NCI-H2196 treated with DMSO at 0.1 percent for 48 hours (cell line): ENCODE measurements around the gene LRRC41.
"Not testable (repeated sequence)": the region's sequence is repeated elsewhere in the genome, so short reads cannot be mapped to it uniquely, and the experiment has no call there.

Source experiments
- DNase-seq: peaks from one replicate; lab custom pipeline; 2025; ENCODE audit not compliant: unreplicated experiment; lab: John Stamatoyannopoulos, UW

Gene LRRC41

DNA sequence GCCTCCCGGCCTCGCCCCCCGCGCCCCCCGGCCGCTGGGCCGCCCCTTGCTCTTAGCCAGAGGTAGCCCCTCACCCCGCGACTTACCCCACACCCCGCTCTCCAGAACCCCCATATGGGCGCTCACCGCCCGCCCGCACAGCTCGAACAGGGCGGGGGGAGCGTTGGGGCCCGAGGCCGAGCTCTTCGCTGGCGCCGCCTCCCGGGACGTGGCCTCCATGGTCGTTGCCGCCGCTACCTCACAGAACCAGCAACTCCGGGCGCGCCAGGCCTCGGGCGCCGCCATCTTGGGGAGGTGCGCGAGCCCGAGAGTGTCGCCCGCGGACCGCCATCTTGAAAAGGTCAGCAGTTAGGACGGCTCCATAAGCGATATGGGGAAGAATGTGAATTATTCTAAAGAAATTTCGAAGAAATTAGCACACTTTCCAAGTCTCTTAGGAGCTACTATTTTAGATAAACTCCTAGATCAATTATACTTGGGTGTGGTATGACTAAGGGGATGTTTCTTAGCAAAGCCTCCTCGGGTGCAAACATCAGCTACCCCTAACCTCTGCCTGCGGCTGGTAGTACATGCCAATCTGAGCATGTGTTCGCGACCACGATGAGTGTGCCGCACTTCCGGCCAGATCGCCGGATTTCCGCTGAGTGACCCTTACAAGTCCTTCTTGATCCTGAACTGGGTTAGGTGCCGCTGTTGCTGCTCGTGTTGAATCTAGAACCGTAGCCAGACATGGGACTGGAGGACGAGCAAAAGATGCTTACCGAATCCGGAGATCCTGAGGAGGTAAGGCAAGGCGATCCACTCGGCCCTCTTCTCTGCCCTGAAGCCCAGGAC is at the start of gene LRRC41, which contains the start of gene UQCRH:
Gene LRRC41, minus strand, starts transcription at position 579 of the 834 bp plus-strand sequence. Its CDS starts 294 bp downstream, at position 285.
Gene UQCRH, plus strand, starts transcription at position 661 of the 834 bp plus-strand sequence. Its CDS starts 69 bp downstream, at position 730.
- peak; percentile 93 for DNase-seq

DNA sequence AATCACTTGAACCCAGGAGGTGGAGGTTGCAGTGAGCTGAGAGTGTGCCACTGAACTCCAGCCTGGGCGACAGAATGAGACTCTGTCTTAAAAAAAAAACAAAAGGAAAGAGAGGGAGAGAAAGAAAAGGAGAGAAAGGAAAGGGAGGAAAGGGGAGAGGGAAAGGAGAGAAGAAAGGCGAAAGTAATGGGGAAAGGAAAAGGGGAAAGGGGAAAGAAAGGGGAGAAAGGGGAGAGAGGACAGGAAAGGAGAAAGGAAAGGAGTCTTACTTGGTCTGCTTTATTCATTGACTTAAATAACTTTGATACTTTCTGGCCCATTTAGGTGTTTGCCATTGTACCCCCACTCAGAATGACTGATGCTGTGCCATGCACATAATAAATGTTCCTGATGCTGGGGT is 48.9 kb upstream of the LRRC41 start:
- DNase-seq, result no peak

GRCh38 chr1:46345281-46345680 is 41.9 kb upstream of the LRRC41 start:
- DNase-seq, result no peak

DNA sequence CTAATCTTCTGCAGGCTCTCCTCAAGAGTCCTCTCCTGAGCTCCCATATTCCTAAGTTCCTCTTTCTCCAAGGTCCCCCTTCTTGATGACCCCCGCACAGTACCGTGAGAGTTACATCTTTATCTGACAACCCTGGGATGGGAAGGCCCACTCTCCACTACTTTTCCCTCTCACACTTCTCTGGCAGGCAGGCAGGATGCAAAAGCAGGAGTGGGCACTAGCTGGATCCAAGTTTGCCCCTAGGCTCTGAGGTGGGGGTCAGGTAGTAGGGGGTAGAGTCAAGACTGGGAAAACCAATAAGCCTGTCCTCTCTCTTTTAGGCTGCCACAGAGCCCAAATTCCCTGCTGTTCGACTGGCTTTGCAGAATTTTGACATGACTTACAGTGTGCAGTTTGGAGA is 41.1 kb upstream of the LRRC41 start:
- DNase-seq, result no peak

DNA sequence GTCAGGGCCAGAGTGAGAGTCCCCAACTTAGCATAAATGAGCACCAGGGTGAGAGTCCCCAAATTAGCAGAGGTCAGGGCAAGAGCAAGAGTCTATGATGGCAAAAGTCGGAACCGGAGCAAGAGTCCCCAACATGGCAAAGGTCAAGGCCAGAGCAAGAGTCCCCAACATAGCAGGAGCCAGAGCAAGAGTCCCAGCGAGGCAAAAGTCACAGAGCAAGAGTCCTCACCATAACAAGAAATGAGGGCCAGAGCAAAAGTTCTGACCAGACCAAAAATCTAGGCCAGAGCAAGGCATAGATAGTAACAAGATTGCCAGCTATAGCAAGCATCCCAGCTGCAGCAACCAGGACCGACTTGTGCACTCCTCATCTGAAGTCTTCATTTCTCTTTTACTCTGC is 40.3 kb upstream of the LRRC41 start:
- DNase-seq, result no peak

GRCh38 chr1:46343351-46343695 is 39.9 kb upstream of the LRRC41 start:
- DNase-seq, result no peak

DNA sequence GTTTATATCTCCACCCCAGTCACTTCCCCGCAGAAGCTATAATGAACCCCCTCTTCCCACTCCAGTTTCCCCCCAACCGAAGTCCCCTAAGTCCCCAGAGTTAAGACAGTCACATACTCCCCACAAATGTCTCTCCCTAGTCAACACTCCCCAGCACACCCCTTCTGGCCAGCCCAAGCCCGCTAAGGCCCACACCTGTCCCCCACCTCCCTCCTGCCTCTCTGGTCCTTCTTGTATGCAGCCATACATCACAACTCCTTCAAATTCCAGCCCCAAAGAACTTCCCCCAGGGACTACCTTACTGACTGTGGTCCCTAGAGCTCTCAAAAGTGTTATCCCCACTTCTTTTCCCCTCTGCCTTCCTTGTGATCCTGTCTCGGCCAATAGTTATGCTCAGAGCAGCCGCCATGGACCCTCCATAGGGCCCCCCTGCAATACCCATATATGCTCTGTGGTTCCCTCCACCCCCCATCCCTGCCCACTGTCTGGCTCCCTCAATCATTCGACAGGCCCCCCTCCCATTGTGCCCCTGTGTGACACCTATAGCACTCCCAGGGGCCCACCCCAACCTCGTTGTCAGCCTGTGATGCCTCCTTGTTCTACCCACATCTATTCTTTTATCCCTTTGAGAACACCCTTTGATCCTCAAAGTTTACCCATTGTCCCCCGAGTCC is 39.4 kb upstream of the LRRC41 start:
- DNase-seq, result no peak

DNA sequence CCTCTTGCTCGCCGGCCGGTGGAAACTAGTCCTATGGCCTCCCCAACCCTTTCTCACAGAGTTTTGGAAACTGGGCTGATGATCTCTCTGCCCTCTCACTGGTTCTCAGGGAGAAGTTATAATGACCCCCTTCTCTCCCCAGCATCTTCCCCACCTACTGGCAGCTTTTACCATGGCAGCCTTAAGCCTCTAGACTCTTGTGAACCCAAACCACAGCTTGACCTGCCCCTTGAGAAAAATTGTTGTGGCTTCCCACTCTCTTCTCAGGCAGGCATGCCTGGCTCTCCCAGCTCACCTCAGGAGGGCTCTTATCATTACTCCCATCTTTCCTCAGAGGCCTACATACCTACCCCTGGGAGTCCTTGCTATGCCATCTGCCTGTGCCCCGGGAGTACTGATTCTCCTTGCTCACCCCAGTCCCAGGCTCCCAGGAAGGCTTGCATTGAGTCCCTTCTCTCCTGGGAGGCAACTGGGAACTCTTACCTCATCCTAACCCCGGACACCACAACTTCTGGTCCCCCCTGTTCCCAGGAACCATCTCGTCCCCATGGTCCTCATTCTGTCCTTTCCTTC is 38.8 kb upstream of the LRRC41 start:
- DNase-seq, result no peak

DNA sequence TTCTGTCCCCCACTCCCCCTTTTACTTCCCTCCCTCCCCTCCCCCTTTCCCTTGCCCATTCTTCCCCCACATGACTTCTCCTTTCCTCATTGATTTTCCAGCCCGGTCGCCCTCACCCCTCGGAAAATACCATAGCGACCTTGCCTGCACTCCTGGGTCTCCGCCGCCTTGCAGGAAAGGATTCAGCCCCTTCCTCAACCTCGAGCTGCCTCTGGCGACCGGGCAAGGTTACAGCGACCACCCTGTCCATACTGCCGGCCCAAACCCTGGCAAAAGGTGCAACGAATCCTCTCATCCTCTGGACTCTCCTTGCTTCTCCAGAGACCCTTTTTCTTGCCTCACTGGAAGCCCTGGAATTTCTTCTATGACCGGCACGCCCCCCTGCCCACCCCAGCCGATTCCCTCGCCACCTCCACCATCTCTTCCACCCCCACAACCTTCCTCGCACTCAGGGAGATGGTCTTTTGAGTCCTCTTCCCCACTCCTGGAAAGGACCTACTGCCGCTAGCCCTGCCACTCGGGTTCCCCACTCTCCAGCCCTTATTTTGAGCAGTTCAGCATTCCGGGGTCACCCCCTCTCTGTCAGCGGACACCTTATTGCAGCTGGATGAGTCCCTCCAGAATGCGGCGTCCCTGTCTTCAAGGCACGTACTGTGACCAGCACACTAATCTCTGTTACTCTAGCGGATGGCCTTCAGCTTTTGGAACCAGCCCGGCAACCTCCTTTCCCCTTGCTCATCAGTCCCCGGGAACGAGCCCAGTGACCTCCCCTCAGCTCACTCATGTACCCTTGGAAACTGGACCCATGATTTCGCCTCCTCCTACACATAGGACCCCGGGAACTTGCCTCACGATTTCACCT is 38.0 kb upstream of the LRRC41 start:
- DNase-seq, result no peak

DNA sequence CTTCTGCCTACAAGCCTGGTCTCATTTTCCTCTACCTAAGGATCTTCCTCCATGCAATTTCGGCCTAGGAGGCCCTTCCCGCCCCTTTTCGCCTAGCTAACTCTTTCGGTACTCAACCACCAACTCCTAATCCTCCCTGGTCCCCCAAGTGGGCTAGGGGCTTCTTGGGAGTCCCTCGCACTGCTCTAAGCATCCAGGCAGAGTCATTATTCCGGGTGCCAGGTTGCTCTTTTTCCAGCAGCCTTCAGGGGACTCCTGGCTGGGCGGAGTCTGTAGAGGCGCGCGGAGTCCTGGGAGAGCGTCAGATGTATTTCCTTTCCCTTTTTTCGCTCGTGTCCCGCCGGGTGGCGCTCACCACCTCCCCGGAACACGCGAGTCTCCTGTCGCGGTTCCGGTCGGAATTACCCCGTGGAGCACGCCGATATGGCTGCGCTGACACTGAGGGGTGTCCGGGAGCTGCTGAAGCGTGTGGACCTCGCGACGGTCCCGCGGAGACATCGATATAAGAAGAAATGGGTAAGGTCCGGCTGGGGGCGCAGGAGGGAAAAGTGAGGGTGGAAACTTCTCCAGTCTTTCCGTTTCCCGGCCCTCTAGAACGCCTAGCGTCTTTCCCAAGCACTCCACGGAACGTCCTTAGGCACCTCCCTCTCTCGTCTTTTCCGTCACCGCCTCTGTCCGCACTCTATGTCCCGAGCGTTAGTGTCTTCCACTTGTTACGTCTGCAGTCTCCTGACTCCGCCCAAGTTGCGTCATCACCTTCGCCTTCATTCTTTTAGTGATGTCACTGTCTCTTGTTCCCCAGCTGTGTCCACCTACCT is 37.2 kb upstream of the LRRC41 start, which contains the start of gene NSUN4:
Gene NSUN4, plus strand, starts transcription at position 404 of the 818 bp plus-strand sequence. Its CDS starts 20 bp downstream, at position 424.
- DNase-seq, result peak; percentile 87

GRCh38 chr1:46337409-46337808 is 34.0 kb upstream of the LRRC41 start:
- DNase-seq, result not testable (repeated sequence)

DNA sequence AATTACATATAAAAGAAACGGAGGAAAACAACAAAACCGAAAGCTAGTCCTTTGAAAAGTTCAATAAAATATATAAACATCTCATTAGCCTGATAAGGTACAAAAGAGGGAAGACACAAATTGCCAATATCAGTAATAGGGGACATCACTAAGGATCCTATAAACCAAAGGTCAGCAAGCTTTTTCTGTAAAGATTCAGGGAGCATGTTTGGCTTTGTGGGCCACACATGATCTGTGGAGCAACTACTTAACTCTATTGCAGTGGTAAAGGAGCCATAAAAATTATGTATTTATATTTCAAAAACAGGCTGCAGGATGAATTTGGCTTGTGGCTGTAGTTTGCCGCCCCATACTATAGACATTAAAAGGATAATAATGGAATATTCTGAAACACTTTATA is 31.7 kb upstream of the LRRC41 start:
- no peak for DNase-seq

DNA sequence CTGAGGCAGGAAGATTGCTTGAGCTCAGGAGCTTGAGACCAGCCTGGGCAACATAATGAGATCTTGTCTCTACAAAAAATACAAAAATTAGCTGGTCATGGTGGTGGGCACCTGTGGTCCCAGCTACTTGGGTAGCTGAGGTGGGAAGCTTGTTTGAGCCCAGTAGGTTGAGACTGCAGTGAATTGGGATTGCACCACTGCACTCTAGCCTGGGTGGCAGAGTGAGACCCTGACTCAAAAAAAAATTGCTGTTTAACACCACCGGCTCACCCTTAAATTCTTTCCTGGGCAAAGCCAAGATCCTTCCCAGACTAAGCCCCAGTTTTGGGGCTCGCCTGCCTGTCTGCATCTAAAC is 30.6 kb upstream of the LRRC41 start:
- no peak for DNase-seq

- no peak for DNase-seq
These were observed 30.0 kb upstream of the LRRC41 start for GRCh38 chr1:46333300-46334029.

DNA sequence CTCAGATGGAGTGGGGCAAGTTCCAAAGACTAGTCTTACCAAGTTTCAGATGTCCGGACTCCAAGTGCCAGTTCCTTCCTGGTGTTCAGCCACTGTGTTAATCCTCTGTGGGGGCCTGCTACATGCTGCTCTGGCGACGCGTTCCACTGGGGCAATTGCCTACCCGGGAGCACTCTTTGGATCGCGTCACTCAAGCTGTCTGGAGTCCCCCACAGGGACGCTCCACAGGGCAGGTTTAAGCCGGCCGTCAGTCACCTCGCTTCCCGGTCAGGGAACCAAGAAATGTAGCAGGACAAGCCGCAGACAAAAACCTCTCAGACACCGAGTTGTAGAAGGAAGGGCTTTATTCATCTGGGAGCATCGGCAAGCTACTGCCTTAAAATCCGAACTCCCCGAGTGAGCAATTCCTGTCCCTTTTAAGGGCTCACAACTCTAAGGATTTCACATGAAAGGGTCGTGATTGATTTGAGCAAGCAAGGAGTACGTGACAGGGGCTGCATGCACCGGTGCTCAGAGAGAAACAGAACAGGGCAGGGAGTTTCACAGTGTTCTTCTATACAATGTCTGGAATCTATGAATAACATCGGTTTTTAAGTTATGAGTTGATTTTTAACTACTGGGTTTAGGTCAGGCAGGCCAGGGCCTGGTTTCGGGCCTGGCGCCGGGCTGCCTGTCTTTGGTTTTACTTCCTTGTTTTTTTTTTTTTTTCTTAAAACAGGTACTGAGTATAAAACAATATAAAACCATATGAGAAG is 28.5 kb upstream of the LRRC41 start:
- DNase-seq, result not testable (repeated sequence)

- not testable (repeated sequence) for DNase-seq
These were observed 27.0 kb upstream of the LRRC41 start for GRCh38 chr1:46330381-46330780.

GRCh38 chr1:46329807-46330206 is 26.4 kb upstream of the LRRC41 start:
- DNase-seq, result not testable (repeated sequence)

- not testable (repeated sequence) for DNase-seq
These were observed 24.8 kb upstream of the LRRC41 start for GRCh38 chr1:46328182-46328581.
